ENCODE measurements around the gene WIPF3.

Gene WIPF3

GRCh38 chr7:29919790-29920189, 113.5 kb downstream of the WIPF3 start:
- no peak for DNase-seq

GRCh38 chr7:29920491-29920890, 114.2 kb downstream of the WIPF3 start:
- no peak for DNase-seq

GRCh38 chr7:29921404-29922010, 115.2 kb downstream of the WIPF3 start:
- peak; percentile 54 for DNase-seq

GRCh38 chr7:29922921-29923700, 116.8 kb downstream of the WIPF3 start:
- no peak for DNase-seq

DNA sequence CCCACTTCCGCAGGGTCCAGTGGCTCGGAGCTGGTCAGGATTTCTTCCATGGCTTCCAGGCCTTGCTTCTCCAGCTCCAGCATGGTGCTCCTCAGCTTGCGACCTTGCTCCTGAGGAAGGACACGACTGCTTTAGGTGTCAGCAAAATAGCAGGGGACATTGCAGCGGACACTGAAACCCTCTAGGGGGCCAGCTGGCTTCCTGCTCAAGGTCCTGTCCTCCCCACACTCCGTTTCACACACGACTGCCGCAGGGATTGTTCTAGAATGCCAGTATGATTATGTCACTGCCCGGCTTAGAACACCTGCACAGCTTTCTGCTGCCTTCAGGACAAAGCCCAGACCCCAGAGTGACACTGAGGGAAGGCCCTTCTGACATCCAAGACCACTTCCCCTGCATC, 117.7 kb downstream of the WIPF3 start:
- no peak for DNase-seq

GRCh38 chr7:29924684-29925083, 118.4 kb downstream of the WIPF3 start:
- DNase-seq: peak; percentile 41

GRCh38 chr7:29926216-29926615, 119.9 kb downstream of the WIPF3 start:
- DNase-seq: no peak

DNA sequence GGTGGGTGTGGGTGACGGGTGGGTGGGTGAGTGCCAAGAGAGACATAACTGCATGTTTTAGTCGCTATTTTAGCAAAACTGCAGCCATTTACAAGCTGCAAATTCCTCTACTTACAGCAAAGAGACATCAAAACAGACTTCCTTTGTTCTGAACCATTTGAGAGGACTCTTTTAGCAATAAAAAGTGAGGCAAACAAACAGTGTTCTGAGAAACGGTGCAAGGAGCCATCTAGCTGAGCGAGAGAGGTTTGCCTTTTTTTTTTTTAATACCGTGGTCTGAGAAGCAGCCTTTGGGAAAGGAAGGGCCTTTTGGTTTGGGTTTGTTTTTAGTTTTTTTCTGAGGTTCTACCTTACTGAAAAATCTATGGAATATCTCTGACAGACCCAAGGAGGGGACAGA, 120.4 kb downstream of the WIPF3 start:
- DNase-seq: no peak

DNA sequence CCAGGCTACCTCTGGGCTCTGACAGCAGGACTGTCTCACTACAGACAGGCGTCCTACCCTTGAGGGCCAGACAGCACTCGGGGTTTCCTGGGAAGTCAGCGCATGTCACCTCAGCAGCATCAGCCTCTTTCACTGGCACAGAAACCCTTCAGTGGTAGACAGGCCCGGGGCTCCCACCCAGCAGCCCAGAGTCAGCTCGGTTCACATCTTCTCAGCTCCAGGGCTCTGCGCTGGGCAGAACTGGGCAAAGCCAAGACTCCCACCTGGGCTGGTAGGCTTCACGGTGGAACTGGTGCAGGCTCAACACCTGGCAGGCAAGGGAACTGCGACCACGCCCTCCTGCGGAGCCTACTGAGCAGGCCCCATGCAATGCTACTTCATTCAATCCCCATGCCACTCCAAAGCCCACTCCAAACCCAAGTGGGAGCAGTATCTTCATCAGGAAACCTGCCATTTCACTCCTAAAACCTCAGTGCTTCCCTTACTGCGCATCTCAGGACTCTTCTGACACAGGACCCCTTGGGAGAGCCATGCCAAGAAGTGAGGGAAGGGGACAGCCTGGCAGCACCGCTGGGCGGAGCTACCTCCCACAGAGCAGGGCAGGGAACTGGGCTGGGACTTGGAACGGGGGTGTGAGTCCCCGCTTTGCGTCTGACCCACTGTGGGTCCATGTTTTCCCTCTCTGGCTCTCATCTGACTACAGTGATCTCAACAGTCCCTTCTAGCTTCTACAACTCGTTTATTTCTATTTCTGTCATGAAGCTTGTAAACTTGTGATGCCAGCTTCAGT, 122.9 kb downstream of the WIPF3 start:
- no peak for DNase-seq

GRCh38 chr7:29935111-29935510, 128.8 kb downstream of the WIPF3 start:
- no peak for DNase-seq

DNA sequence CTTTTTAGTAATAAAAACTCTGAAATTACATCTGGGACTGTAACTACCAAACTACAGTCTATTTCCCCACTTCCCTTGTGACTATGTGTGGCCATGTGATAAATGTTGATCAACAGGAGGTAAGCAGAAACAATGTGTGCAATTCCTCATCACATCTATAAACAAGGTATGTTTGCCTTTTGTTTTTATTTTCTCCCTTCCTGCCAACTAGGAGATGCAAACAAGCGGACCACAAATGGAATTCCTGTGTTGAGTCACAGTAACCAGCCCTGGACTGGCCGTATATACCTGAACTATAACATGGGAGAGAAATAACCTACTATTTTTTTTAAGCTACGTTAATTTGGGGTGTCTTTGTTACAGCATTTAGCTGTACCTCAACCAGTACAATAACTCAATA, 130.8 kb downstream of the WIPF3 start:
- no peak for DNase-seq

GRCh38 chr7:29940199-29940598, 133.9 kb downstream of the WIPF3 start:
- no peak for DNase-seq

DNA sequence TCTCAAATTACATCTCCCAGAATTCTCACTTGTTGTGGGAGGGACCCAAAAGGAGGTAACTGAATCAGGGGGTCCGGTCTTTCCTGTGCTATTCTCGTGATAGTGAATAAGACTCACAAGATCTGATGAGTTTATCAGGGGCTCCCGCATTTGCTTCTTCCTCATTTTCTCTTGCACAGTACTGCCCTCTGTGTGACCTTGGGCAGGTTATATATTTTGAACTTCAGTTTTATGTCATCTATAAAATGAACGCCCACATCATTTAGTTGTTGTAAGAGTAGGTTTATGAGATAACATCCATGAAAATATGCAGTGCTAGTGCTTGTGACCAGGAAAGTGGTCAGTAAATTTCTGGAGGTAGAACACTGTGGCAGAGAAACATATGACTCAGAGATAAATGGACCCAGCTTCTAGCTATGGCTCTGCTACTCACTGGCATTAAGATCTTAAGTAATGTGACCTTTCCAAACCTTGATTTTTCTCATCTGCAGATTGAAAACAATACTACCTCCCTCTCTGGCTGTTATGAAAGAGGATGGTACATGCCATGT, 139.0 kb downstream of the WIPF3 start:
- no peak for DNase-seq

DNA sequence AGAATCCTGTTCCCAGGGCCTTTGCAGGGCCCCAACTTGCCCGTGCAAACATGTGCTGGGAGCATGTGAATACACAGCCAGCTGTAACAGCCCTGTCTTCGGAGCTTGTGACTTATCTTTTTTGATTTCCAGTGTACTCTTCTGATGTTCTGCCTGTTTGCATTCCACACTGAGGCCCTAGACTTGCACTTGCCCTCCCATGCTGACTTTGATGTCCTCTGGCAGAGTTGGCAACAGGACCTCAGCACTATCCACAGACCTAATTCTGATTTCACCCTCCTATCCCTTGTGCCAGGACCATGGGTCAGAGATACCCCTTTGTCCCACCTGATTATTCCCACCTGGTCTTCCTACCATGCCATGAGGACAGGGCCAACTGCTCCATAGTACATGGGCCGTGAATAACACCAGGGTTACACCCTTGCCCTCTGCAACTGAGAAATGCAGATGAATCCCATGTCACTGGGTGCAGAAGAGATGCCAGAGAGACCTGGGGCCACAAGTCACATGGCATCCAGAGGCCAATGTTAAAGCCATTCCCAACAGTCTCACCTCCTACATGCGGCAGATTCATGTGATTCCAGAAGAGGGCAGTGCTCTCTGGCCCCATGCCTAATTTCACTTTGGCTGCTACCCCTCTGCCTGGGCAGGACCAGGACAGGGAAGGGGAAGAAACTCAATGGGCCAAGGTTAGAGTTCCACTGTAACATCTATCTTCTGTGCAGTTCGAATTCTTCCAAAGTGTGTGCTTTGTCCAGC, 140.3 kb downstream of the WIPF3 start:
- no peak for DNase-seq

DNA sequence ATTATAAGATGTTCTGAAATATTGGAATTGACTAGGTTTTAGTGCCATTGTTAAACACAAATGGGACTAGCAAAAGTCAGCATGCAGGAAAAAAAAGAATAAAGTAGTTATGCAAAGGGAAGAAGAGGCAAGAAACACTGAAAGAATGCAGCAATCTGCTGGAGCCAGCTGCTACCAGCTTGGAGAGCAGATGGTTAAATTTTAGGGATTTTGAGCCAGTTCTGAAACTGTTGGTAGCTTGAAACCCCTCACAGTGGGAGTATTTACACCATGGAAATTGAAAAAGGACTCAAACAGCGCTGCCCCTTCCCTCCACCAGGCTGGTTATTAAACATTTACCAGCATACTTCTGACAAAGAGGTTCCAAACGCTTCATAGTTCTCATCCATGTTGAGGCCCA, 142.3 kb downstream of the WIPF3 start:
- no peak for DNase-seq

GRCh38 chr7:29950480-29950879, 144.2 kb downstream of the WIPF3 start:
- no peak for DNase-seq

DNA sequence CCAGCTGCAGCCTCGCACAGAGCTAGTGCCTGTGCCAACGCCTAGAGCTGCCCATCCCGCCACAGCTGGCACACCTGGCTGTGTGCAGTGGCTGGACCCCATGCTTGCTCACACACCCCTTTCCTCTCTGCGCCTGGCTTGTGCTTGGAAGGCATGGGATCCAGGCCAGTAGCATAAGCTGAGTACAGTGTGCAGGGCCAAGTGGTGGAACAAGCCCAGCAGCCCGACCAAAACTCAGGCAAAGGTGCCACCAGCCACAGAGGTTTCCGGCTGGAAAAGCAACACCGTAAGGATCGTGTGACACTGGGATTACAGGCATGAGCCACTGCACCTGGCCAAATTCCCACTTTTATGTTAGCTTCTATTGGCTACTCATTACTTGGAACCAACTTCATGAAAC, 144.9 kb downstream of the WIPF3 start:
- DNase-seq: no peak

DNA sequence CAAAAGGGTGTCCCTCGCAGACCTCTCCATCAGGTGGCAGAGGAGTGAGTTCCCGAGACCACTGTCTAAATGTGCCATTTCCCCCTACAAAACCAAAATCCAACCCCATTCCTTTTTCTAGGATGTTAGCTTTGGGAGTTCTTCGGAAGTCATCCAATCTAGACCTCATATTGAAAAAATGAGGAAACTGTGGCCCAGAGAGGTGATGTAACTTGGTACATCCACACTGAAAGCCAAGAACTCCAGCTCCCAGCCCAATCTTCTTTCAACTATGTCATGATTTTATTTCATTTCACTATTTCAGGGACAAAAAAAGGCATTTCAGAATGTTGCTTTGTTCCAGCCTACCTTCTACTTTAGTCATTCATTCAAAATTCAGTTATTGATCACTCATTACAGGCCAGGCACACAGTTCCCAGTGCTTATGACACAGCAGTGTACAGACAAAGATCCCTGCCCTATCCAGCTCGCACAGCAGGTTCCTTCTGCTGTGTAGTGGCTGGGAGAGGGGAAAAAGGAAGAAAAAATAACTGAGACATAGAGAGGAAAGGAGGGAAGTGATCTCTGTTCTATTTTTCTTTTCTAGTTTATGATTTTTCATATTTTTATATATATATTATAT, 147.5 kb downstream of the WIPF3 start:
- DNase-seq: no peak

DNA sequence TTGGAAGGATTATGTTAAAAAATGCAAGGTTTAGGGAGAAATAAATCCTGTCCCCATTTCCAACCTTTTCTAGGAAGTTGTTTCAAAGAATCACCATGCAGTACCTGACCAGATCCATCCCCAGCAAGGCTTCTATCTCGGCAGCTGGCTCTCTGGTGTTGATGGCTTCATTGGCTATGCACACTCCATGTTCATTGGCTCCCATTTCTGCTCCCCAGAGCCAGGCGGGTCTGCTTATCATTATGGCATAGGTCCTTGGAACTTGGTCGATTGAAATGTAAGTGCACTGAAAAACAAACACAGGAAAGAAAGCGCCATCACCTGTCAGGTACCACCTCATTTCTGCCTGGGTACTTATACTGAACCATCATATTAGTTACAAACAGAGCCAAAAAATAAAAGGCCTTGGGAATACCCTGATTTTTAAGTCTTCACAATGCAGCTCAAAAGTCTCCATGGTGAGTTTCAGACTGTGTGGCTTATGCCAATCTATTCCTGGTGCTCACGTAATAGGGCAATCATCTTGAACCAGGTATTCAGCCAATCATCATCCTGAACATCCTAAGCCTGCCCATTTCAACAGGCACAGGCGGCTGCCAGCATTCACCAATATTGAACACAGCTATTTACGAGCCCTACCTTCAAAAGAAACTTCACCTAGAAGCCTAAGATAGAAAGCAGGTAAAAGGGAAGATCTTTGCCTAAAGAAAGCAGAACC, 148.9 kb downstream of the WIPF3 start:
- DNase-seq: no peak

GRCh38 chr7:29955799-29956486, 149.6 kb downstream of the WIPF3 start:
- peak; percentile 26 for DNase-seq

- DNase-seq: no peak
Measured at GRCh38 chr7:29956487-29956836, 150.2 kb downstream of the WIPF3 start.

Measured in stimulated activated CD8-positive, alpha-beta memory T cell treated with anti-CD3 and anti-CD28 coated beads, Interleukin-4, amount 100 ng/mL, for 48 hours (primary cell).